RWPE2 (cell line): ENCODE measurements around the gene OR2F2.

Experiments used
- ATAC-seq: fragments of 200-7000 bp; cut with Tn5 transposase; 3 replicates; pipeline ENCODE4 v1.9.1; 2021; ENCODE audit warnings: low read depth
- DNase-seq: peaks from one replicate; pipeline ENCODE4 v3.0.0-alpha.2; 2020; ENCODE audit warnings: low spot score
- H3K27ac ChIP-seq: fragments of 450-650 bp; 2 replicates; pipeline ENCODE4 v1.5.1; 2017; ENCODE audit warnings: mild to moderate bottlenecking; ENCODE audit not compliant: poor library complexity, severe bottlenecking
- H3K27me3 ChIP-seq: fragments of 250-450 bp; sonication (Bioruptor Pico); 2 replicates; pipeline ENCODE4 v1.5.1; 2021; ENCODE audit warnings: mild to moderate bottlenecking, moderate library complexity; ENCODE audit not compliant: insufficient read depth, poor library complexity, severe bottlenecking
- H3K36me3 ChIP-seq: fragments of 250-450 bp; sonication (Bioruptor Pico); 2 replicates; pipeline ENCODE4 v1.5.1; 2020; ENCODE audit warnings: low read depth, mild to moderate bottlenecking, moderate library complexity
- H3K4me1 ChIP-seq: fragments of 250-450 bp; sonication (Bioruptor Pico); 2 replicates; pipeline ENCODE4 v1.5.1; 2021; ENCODE audit warnings: mild to moderate bottlenecking, moderate library complexity; ENCODE audit not compliant: insufficient read depth, poor library complexity, severe bottlenecking
- H3K4me3 ChIP-seq: fragments of 250-450 bp; sonication (Bioruptor Pico); 2 replicates; pipeline ENCODE4 v1.5.1; 2021; ENCODE audit warnings: mild to moderate bottlenecking, moderate library complexity; ENCODE audit not compliant: severe bottlenecking
- H3K9me3 ChIP-seq: fragments of 250-450 bp; sonication (Bioruptor Pico); 2 replicates; pipeline ENCODE4 v1.5.1; 2021; ENCODE audit warnings: mild to moderate bottlenecking, moderate library complexity; ENCODE audit not compliant: severe bottlenecking
- CTCF ChIP-seq: fragments of 450-650 bp; IDR thresholded peaks from one replicate; pipeline ENCODE4 v1.5.1; 2017; ENCODE audit warnings: mild to moderate bottlenecking, moderate library complexity; ENCODE audit not compliant: poor library complexity, severe bottlenecking

Gene OR2F2, protein sequence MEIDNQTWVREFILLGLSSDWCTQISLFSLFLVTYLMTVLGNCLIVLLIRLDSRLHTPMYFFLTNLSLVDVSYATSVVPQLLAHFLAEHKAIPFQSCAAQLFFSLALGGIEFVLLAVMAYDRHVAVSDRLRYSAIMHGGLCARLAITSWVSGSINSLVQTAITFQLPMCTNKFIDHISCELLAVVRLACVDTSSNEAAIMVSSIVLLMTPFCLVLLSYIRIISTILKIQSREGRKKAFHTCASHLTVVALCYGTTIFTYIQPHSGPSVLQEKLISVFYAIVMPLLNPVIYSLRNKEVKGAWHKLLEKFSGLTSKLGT

GRCh38 chr7:143934526-143935325, at the start of gene OR2F2:
TSS of gene OR2F2 (plus strand) at chr7:143935233. CDS start at chr7:143935233, 0 bp downstream.
- Histone ChIP-seq H3K4me1 (no peaks in the 10 kb centered on the region), H3K36me3 (no peaks in the 10 kb centered on the region), H3K27ac (no peak within 1 kb of the TSS), H3K4me3 (no peak within 1 kb of the TSS), H3K27me3 (no peaks in the 10 kb centered on the region), H3K9me3 (no peaks in the 10 kb centered on the region)
- no peak for ATAC-seq
- DNase-seq, result no peak
- TF ChIP-seq CTCF, result no peak

DNA sequence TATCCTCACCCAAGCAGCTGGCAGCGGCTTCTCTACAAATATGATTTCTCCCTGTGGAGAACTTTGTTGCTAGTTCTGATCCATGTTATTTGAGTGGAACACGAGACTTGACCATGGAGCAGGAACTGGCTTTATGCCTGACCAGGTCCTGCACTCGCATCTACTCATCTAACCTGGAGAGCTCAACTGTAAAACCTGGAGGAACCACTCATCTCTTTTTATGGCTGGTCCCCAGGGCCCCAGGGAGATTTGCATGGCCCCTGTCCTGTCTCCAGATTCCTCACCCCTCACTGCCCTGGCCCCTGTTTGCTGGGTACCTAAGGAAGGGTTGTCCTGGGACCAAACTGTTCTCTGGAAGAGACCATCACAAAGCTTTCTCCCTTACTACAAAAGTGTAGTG, 49.1 kb upstream of the OR2F2 start:
- TF ChIP-seq CTCF, result no peak
- no peak for DNase-seq
- H3K27ac ChIP-seq, result no peak overlapping the region
- no peak for ATAC-seq
- H3K4me1 ChIP-seq, result peaks cover 4% of the 10 kb centered on the region
- no peak overlapping the region for H3K4me3 ChIP-seq
- peaks cover 4% of the 10 kb centered on the region; the same call in 1 of the 2 replicates for H3K36me3 ChIP-seq
- no peaks in the 10 kb centered on the region for H3K9me3 ChIP-seq
- H3K27me3 ChIP-seq, result no peaks in the 10 kb centered on the region

DNA sequence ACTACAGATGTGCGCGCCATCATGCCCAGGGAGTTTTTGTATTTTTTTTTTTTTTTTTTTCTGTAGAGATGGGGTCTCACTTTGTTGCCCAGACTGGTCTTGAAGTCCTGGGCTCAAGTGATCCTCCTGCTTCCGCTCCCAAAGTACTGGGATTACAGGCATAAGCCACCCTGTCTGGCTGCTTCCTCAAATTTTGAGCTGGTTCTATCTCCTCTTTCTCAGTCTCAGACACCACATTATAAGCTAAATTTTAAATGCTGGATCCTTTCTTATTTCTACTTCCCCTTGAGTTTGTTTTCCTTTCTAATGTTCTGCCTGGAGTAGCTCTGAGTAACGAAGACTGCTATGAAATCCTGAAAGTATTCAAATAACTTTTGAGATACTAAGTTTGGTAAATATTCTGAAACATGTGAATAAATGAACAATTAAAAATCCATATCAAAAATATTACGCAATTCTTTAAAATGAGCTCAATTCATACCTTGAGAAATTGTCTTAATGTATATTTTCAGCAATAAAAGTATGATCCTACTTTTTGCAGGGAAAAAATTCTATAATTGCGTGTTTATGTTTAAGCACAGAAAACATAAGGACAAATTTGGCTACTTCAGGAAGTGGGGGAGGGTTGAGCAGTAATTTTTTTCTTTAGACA, 48.1 kb upstream of the OR2F2 start:
- no peak overlapping the region for H3K4me3 ChIP-seq
- ATAC-seq (no peak), DNase-seq (no peak)
- H3K9me3 ChIP-seq, result no peaks in the 10 kb centered on the region
- H3K36me3 ChIP-seq, result peaks cover 4% of the 10 kb centered on the region; the same call in 1 of the 2 replicates
- H3K4me1 ChIP-seq, result peaks cover 4% of the 10 kb centered on the region
- H3K27ac ChIP-seq, result no peak overlapping the region
- TF ChIP-seq CTCF, result no peak
- H3K27me3 ChIP-seq, result no peaks in the 10 kb centered on the region

DNA sequence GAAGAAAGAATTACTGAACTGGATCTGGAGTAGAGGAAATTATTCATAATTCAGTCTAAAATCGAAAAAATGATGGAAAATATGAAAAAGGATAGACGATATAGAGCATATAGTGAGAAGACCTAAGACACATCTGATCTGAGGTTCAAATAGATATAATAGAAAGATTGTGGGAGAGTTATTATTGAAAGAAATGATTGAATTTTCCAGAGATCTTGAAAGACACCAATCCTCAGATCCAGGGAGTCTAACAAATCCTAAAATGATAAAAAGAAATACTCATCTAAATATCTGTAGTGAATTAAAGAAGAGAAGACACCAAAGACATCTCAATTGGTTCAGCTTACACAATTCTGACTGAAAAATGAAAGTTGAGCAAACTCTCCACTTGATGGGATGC, 46.0 kb upstream of the OR2F2 start:
- no peaks in the 10 kb centered on the region for H3K27me3 ChIP-seq
- DNase-seq (no peak), ATAC-seq (no peak)
- H3K27ac ChIP-seq, result no peak overlapping the region
- peaks cover 4% of the 10 kb centered on the region for H3K4me1 ChIP-seq
- peaks cover 4% of the 10 kb centered on the region for H3K9me3 ChIP-seq
- no peak overlapping the region for H3K4me3 ChIP-seq
- peaks cover 4% of the 10 kb centered on the region; the same call in 1 of the 2 replicates for H3K36me3 ChIP-seq
- TF ChIP-seq CTCF, result no peak
